Fibroblast of villous mesenchyme (primary cell): Measurements from ENCODE around the gene TMCO4. TPM values are rescaled to one million over a fixed set of nuclear protein-coding genes. Genes with fewer than 3 reads are reported as not detected.

Experiments used
- DNase-seq: peaks from one replicate; pipeline ENCODE4 v3.0.0-alpha.2; 2010; ENCODE audit warnings: low read depth
- H3K4me3 ChIP-seq: 2 replicates; pipeline ENCODE4 v1.5.1; 2011; ENCODE audit warnings: low read depth, mild to moderate bottlenecking, low read length
- total RNA-seq: library from RNA; depleted of rRNA; stranded (reverse); fragments of >200 nt; gene quantifications from 2 replicates; pipeline ENCODE4 v1.2.3, GENCODE V29; 2012
- TF ChIP-seq, protein P1 (sequence below): IDR thresholded peaks from 2 replicates; pipeline ENCODE4 v1.5.1; 2012; ENCODE audit warnings: low read depth, mild to moderate bottlenecking, low read length; ENCODE audit not compliant: insufficient read depth

Gene TMCO4
- total RNA-seq, 1 donor: 20.7 TPM

DNA sequence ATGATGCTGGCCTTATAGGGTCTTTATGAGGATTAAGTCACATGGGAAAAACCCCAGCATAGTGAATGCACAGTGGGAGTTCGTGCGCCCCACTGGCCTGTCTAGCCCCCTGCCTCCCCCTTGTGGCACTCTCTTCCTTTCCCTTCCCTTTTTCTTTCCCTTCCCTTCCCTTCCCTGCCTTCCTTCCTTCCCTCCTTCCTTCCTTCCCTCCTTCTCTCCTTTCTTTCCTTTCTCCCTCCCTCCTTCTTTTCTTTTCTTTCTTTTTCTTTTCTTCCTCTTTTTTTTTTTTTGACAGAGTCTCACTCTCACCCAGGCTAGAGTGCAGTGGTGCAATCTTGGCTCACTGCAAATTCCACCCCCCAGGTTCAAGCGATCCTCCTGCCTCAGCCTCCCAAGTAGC is 96.4 kb downstream of the TMCO4 start:
- no peak for DNase-seq
- TF ChIP-seq, protein P1, sequence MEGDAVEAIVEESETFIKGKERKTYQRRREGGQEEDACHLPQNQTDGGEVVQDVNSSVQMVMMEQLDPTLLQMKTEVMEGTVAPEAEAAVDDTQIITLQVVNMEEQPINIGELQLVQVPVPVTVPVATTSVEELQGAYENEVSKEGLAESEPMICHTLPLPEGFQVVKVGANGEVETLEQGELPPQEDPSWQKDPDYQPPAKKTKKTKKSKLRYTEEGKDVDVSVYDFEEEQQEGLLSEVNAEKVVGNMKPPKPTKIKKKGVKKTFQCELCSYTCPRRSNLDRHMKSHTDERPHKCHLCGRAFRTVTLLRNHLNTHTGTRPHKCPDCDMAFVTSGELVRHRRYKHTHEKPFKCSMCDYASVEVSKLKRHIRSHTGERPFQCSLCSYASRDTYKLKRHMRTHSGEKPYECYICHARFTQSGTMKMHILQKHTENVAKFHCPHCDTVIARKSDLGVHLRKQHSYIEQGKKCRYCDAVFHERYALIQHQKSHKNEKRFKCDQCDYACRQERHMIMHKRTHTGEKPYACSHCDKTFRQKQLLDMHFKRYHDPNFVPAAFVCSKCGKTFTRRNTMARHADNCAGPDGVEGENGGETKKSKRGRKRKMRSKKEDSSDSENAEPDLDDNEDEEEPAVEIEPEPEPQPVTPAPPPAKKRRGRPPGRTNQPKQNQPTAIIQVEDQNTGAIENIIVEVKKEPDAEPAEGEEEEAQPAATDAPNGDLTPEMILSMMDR: no peak
- no peak overlapping the region for H3K4me3 ChIP-seq

DNA sequence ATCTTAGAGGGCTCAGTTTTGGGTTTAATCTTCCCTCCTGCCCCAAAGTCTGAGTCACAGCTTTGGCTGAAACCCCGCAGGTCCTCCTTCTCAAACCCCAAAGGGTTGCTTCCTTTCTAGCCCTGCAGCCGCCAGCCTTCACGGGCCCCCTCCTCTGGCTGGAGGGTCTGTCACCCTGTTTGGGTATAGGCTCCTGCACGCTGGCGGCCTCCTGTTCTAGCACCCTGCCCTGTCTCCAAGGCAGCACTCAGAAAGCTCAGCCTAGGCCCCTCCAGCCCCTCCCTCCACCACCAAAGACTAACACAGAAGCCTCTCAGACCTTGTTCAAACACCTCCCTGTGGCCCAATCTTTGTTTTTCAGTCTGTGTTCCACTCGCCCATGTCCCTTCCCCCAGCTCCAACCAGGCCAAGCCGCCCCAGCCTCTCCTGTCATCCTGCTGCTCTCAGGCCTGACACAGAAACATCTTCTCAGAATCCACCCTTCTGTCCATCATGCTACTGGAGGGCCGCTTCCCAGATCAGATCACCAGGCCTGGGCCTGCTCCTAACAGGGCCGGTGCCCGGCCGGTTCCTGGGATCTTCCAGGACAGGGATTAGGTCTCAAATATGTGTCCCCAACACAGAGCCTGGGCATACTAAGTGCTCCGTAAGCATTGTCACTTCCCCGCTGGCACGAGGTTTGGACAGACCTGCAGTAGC is 99.5 kb downstream of the TMCO4 start:
- H3K4me3 ChIP-seq: no peak overlapping the region
- TF ChIP-seq, protein P1: no peak
- DNase-seq: no peak

DNA sequence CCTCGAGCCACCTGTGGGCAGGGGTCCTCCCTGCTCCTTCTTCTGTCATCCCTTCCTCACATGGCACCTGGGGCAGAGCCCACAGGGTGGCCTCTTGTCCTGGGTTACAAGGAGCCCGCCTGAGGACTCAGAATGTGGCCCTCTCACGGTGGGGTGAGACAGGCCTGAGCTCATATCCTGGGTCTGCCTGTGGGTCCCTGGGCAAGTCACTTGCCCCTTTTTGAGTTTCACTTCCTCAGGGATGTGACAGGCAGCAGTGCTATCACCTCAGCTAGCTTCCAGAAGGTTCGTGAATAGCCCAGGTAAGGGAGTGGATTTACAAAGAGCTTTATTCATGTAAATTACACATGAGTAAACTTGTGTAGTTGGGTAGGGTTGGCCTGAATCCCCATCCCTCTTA is 101.5 kb downstream of the TMCO4 start:
- no peak for DNase-seq
- H3K4me3 ChIP-seq: no peak overlapping the region
- TF ChIP-seq, protein P1: no peak

DNA sequence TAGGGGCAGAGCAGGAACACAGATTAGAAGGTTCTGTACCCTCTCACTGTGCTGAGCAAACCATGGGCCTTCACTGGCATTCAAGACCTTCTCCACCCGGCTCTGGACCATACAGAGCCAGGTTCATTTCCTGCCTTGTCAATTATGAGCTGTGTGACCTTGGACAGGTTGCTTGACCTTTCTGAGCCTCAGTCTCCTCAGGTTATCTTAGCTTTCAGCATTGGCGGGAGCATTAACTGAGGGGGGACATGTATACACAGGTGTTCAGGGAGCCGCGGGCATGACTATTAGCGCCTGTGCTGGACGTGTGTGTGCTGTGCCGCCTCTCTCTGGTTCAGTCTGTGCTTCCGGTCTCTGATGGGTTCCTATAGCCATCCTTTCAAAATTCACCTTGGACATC is 102.9 kb downstream of the TMCO4 start:
- DNase-seq: no peak
- no peak overlapping the region for H3K4me3 ChIP-seq
- TF ChIP-seq, protein P1: no peak

DNA sequence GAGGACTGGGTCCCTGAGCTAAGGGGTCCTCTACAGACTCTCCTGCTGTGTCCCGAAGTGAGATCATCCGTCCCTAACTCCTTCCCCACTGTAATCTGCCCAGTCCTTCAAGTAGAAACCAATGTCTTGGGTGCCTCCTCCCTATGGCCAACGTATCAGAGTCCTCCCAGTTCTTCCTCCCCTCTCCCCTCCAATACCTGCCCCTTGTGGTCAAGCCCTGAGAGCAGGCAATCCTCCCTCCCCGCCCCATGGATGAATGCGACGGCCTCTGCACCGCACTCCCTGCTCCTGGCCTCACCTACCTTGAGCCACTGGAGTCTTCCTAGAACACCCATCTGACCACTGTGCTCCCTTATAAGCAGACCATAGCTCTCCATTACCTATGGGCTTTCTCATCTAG is 103.9 kb downstream of the TMCO4 start:
- no peak for DNase-seq
- TF ChIP-seq, protein P1: no peak

DNA sequence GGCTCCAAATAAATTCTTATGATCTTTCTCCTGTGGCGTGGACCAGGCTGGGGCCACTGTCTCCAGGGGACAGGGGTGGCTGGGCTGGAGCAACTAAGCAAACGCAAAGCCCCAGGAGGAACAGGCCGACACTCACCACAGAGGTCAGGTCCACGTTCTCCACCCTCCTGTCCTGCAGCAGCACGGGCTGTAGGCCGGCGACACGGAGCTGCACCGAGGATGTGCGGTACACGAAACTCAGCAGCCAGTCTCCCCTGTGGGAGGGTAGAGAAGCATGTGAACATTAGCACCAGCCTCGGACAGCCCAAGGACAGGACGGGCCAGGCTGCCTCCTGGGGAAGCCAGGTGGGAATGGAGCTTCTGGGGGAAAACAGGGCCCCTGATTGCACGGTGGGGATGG is 105.4 kb downstream of the TMCO4 start:
- no peak overlapping the region for H3K4me3 ChIP-seq
- TF ChIP-seq, protein P1: no peak
- DNase-seq: no peak

More for the DNA sequence above, 103.9 kb downstream of the TMCO4 start:
- no peak overlapping the region for H3K4me3 ChIP-seq

DNA sequence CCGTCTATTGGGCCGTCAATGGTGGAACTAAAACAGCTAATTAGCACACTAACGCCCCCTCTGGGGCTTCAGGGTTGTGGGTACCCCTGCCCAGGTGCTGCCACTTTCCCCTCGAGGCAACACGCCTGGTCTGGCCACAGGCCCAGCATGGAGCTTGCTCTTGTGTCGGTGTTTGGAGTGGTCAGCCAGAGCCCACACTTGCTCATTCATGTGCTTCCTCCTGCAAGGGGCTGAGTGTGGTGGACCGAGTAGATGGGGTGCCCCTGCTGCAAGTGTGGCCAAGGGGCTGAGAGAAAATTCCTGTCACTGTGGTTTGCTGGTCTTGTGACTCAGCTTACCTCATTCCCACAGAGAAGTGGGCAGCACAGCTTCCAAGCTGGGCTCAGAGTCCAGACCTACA is 109.4 kb downstream of the TMCO4 start:
- no peak for DNase-seq
- TF ChIP-seq, protein P1: no peak
- no peak overlapping the region for H3K4me3 ChIP-seq
